GM18498 (cell line): Measurements from ENCODE around the gene TTC7B.
"Not testable (repeated sequence)": the region's sequence is repeated elsewhere in the genome, so short reads cannot be mapped to it uniquely, and the experiment has no call there.

Experiments used
- ATAC-seq: cut with Tn5 transposase; IDR thresholded peaks from one replicate; pipeline ENCODE4 v1.9.1; 2021; ENCODE audit warnings: mild to moderate bottlenecking, moderate library complexity; ENCODE audit not compliant: unreplicated experiment

TTC7B gene

DNA sequence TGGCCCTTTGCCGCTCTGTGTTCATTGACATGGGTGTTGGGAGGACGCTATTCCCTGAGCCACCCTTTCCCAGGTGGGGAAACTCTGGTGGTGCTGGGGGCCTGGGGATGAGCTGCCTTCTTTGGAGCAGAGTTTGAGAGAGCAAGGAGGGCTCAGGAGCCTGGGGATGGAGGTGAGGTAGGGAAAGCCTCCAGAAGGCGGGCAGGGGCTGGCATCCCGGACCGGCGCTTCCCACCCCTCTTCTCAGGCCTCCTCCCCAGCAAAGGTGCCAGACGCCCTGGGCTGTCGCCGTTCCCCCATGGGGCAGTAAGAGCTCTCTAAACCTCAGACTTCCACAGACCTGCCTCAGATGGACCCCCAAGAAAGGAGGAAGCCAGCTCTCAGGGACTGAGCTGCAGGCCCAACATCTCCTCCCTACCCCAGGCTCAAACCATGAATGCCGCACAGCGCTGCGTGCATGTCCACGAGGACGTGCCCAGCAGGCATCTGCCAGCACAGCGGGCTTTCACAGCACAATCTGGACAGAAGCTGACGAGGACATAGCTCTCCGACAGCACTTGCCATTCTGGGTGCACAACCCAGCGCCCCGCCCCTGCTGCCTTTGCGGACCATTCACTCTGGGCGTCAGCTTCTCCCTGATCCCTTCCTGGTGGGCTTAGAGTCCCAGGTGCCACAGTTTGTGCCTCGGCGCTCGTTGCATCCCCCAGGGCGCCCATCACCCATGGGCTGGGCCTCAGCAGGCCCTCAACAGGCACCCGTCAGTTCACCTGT lies 14.9 kb upstream of the TTC7B start:
- ATAC-seq: no peak

- no peak for ATAC-seq
Observed at GRCh38 chr14:90829677-90830076, 13.4 kb upstream of the TTC7B start.

DNA sequence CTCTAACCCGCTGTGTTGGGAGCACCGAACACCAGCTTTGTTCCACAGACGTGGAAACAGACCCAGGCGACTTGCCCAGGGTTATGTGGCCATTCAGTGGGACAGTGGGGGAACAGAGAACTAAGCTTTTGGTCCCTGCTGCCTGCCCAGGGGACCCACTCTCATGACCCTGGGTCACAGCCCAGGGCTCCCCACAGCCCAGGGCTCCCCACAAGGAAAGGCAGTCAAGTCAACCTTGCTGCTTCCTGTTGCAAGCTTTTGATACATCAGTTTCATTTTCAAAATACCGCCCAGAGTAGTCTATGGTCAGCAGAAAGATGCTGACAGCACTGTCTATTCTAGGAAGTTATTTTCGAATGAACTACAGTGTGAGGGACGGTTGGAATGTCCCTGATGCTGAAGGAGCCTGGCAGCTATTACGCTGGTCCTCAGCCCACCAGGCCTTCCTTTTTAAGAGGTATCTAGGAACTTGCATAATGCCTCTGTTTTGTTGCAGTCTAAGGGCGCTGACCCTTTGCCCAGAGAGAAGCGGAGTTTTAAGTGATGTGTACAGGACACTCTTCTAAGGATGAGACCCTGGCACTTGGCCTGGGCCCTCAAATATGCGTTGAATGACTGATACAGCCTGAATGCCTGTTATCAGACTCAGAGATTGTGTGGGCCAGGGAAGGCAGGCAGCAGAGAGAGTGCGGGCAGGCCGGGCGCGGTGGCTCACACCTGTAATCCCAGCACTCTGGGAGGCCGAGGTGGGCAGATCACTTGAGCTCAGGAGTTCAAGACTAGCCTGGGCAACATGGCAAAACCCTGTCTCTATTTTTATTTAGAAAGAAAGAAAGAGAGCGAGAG lies 12.6 kb upstream of the TTC7B start:
- ATAC-seq: no peak

- ATAC-seq: peak; percentile 99
Observed at GRCh38 chr14:90827919-90828610, 11.8 kb upstream of the TTC7B start.

GRCh38 chr14:90823542-90823941 lies 7.3 kb upstream of the TTC7B start:
- ATAC-seq: not testable (repeated sequence)

GRCh38 chr14:90820958-90821357 lies 4.7 kb upstream of the TTC7B start:
- ATAC-seq: peak; percentile 60

GRCh38 chr14:90819734-90820393 lies 3.6 kb upstream of the TTC7B start:
- no peak for ATAC-seq

DNA sequence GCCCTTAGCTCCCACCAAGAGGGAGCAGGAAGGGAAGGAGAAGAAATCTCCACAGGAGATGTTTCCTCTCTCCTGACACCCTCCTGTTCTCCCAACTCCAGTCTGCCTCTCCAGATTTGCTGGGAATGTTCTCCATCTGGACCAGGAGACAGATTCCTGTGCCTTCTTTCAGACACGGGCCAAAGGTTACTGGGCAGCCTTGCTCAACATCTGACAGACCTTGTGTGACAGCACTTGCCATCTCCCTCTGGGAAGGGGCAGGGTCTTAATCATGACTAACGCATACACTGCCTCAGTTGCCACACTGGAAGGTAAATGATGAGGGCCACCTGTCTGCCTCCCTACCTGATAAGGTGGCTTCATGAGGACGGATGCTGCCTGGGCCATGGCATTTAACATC lies 2.5 kb upstream of the TTC7B start:
- no peak for ATAC-seq

DNA sequence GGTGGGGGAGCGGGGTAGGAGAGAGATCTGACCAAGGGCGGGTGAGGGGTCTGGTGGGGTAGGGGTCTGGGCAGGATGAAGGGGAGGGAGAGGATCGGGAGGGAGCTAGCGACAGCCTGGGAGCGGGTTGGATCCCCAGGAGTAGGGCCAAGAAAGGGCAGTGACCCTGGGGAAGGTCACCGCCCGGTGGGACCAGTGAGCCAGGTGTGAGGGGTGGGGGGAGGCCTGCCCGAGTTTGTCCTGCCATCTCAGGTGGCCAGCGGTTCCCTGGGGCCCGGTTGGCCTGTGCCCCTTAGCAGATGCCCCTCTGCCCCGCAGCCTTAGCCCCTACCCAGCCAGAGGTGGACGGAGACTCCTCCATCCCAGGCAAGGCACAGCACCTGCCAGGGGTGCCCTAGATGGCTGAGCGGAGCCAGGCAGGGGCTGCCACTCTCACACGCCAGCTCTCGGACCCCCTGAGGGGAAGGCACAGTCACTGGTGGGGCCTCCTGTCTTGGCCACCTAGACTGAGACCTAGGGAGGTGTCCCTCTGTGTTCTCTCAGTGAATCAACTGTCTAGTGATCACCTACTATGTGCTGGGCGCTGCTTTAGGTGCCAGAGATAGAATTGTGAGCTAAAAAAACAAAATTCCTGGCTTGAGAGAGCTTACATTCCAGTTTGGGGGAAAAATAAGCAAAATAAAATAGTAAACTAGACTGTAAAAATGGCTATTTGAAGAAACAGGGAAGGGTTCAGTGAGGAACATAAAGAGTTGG lies 629 bp upstream of the TTC7B start:
- ATAC-seq: no peak

DNA sequence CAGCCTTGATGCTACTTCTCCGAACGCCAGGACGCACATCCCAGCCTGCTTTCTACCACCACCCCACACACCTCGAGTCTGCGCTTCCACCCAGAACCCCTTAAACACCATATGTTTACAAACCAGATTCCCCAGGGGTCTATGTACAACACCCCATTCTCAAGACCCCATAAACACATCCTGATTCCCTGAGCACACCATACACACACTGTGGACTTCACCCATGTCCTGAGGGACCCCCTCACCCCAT lies 733 bp downstream of the TTC7B start:
- no peak for ATAC-seq

DNA sequence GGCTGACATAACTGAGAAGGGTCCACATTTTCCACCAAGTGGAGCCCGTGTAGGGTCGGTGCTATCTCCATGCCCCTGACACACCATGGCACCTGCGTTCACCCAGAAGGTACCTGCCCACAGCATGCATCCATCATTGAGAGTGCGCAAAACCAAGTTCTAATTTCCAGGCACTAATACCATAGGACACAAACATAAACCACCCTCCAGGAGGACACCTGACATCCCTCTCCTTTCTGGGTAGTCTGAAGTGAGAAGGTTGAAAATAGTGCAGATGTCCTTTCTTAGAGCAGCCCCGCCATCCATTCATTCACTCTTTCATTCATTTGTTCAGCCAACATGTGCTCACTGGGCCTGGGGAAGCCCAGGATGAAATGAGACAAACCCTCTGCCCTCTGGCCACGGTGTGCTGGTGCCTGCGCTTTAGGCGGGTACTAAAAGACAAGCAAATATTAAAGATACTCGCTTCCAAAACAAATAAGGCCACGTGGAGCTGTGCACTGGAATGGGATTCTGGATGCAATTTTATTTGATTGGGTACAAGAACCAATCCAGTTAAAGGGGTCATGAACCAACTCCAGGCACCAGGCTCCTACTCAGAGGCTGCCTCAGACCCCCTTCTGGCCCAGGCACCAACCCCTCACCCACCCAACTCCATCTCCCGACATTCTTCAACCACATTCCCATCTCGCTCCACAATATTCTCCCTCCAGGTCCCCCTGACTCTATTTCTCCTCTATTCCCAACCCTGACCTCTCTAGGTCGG lies 1.2 kb downstream of the TTC7B start:
- no peak for ATAC-seq

- no peak for ATAC-seq
Observed at GRCh38 chr14:90813442-90813841, 2.8 kb downstream of the TTC7B start.

GRCh38 chr14:90812109-90812508 lies 4.1 kb downstream of the TTC7B start:
- ATAC-seq: no peak

- ATAC-seq: no peak
Observed at GRCh38 chr14:90811641-90812040, 4.6 kb downstream of the TTC7B start.

DNA sequence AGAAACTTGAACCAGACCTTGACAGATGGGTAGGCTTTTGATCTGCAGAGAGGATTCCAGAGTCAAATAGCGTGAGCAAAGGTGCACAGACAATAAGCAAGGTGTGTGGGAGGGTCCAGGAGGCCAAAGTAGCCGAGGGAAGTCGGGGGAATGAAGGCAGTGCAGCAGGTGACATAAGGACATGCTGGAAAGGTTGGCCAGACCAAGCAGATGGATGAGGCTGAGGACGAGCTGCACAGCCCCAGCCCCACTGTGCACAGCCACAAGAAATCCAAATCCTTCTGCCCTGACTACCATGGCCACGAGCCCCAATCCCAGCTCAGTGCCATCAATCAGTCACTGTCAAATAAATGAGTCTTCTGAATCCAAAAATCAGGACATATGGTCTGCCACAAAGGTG lies 5.4 kb downstream of the TTC7B start:
- ATAC-seq: no peak

- ATAC-seq: no peak
Observed at GRCh38 chr14:90809530-90810312, 6.5 kb downstream of the TTC7B start.

DNA sequence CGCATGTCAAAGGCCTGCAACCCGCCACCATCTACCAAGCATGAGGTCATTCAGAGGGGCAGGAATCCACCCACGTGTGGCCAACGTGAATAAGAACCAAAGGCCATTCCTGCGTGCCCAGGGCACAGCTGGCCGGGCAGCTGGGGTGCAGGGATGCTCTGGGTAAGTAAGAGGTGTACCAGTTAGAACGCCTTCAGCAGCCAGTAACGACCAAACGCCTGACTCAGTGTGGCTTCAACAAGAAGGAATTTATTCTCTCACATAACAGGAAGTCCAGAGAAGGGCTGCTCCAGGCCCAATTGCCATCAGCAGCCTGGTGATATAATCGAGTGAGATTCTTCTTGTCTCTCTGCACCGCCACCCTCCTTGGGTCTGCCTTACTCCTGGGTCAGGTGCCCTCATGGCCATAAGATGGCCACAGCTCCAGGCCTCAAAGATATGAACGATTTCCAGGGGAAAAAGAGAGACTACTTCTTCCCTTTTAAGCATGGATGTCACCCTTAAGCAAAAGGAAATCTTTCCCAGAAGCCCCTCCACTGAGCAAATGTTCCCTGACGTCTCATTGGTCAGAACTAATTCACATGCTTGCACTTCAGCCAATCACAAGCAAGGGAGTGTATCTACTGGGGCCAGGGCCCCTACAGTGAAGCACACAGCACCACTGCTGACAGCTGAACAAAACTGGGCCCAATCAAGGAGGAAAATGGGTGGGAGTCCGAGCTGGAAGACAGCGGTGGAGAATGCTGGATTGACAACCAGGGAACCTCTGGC lies 7.3 kb downstream of the TTC7B start:
- no peak for ATAC-seq

DNA sequence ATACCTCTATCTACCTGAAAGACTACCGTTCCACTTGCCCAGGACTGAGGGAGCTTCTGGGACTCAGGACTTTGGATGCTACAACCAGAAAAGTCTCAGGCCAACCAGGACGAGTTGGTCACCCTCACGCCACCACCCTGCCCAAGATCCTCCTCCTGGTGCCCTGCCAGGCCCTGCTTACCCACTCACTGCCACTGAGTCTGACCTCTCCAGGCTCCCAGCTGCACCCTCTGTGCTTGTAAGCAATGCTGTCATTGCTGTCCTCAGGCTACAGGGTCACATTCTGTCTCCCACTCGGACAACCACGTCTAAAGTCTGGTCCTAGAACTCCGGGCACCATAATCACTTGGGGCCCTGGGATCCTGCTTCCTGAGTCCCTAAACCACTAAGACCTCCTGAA lies 9.2 kb downstream of the TTC7B start:
- ATAC-seq: no peak
